ENCODE results near the gene DDX56.
"Not testable (repeated sequence)": the region's sequence is repeated elsewhere in the genome, so short reads cannot be mapped to it uniquely, and the experiment has no call there.

DDX56 gene

GRCh38 chr7:44564606-44565005 lies 9.1 kb downstream of the DDX56 start:
- no peak for DNase-seq (ENCODE audit: low read depth)
- TF ChIP-seq CTCF (IDR thresholded peaks at IDR 0.05; ENCODE audit: insufficient read depth, low read depth, low read length, missing control alignments) = no peak
- no peak overlapping the region for H3K4me3 ChIP-seq (ENCODE audit: low read depth, low read length)

GRCh38 chr7:44563171-44563679 lies 10.5 kb downstream of the DDX56 start:
- no peak for TF ChIP-seq CTCF (IDR thresholded peaks at IDR 0.05; ENCODE audit: insufficient read depth, low read depth, low read length, missing control alignments)
- H3K4me3 ChIP-seq (ENCODE audit: low read depth, low read length) = no peak overlapping the region
- DNase-seq (ENCODE audit: low read depth) = no peak

- H3K4me3 ChIP-seq (ENCODE audit: low read depth, low read length); DNase-seq (ENCODE audit: low read depth): not testable (repeated sequence)
Observed at GRCh38 chr7:44562622-44562962, 11.1 kb downstream of the DDX56 start.

- H3K4me3 ChIP-seq (ENCODE audit: low read depth, low read length) = no peak overlapping the region
- TF ChIP-seq CTCF (IDR thresholded peaks at IDR 0.05; ENCODE audit: insufficient read depth, low read depth, low read length, missing control alignments) = no peak
- DNase-seq (ENCODE audit: low read depth) = no peak
Observed at GRCh38 chr7:44561962-44562621, 11.6 kb downstream of the DDX56 start.

GRCh38 chr7:44561481-44561880 lies 12.2 kb downstream of the DDX56 start:
- no peak for DNase-seq (ENCODE audit: low read depth)
- no peak overlapping the region for H3K4me3 ChIP-seq (ENCODE audit: low read depth, low read length)
- TF ChIP-seq CTCF (IDR thresholded peaks at IDR 0.05; ENCODE audit: insufficient read depth, low read depth, low read length, missing control alignments) = no peak

- no peak overlapping the region for H3K4me3 ChIP-seq (ENCODE audit: low read depth, low read length)
- no peak for DNase-seq (ENCODE audit: low read depth)
- TF ChIP-seq CTCF (IDR thresholded peaks at IDR 0.05; ENCODE audit: insufficient read depth, low read depth, low read length, missing control alignments) = no peak
Observed at GRCh38 chr7:44559485-44559884, 14.2 kb downstream of the DDX56 start.

- no peak overlapping the region for H3K4me3 ChIP-seq (ENCODE audit: low read depth, low read length)
- TF ChIP-seq CTCF (IDR thresholded peaks at IDR 0.05; ENCODE audit: insufficient read depth, low read depth, low read length, missing control alignments) = no peak
- DNase-seq (ENCODE audit: low read depth) = no peak
Observed at GRCh38 chr7:44557485-44557884, 16.2 kb downstream of the DDX56 start.
